CD4-positive, alpha-beta T cell treated with Interleukin-2 at 100 ng/mL for 4 hours (primary cell): ENCODE data around the gene PLXDC1.

ENCODE experiments used
- DNase-seq: peaks from one replicate; pipeline ENCODE4 v3.0.0-alpha.2; 2020; ENCODE audit warnings: low spot score

PLXDC1 gene

GRCh38 chr17:39096508-39097149 is 54.8 kb downstream of the PLXDC1 start:
- DNase-seq = peak; percentile 50

GRCh38 chr17:39095309-39095686 is 56.1 kb downstream of the PLXDC1 start:
- no peak for DNase-seq

GRCh38 chr17:39094607-39095308 is 56.7 kb downstream of the PLXDC1 start:
- peak; percentile 40 for DNase-seq

- no peak for DNase-seq
These were observed 58.7 kb downstream of the PLXDC1 start for GRCh38 chr17:39092692-39093230.

GRCh38 chr17:39090908-39091665 is 60.4 kb downstream of the PLXDC1 start:
- DNase-seq = no peak

GRCh38 chr17:39090400-39090799 is 61.0 kb downstream of the PLXDC1 start:
- no peak for DNase-seq

GRCh38 chr17:39084558-39084957 is 66.9 kb downstream of the PLXDC1 start:
- DNase-seq = no peak

GRCh38 chr17:39083270-39083669 is 68.2 kb downstream of the PLXDC1 start:
- DNase-seq = no peak

- DNase-seq = no peak
These were observed 69.0 kb downstream of the PLXDC1 start for GRCh38 chr17:39082482-39082881.

- DNase-seq = no peak
These were observed 69.6 kb downstream of the PLXDC1 start for GRCh38 chr17:39081851-39082250.

- DNase-seq = no peak
These were observed 70.9 kb downstream of the PLXDC1 start for GRCh38 chr17:39080421-39081078.

- DNase-seq = no peak
These were observed 71.6 kb downstream of the PLXDC1 start for GRCh38 chr17:39079836-39080235.

- no peak for DNase-seq
These were observed 73.6 kb downstream of the PLXDC1 start for GRCh38 chr17:39077866-39078265.

GRCh38 chr17:39077252-39077651 is 74.2 kb downstream of the PLXDC1 start:
- no peak for DNase-seq

GRCh38 chr17:39074676-39075075 is 76.8 kb downstream of the PLXDC1 start:
- no peak for DNase-seq

GRCh38 chr17:39073916-39074315 is 77.5 kb downstream of the PLXDC1 start:
- no peak for DNase-seq

- DNase-seq = no peak
These were observed 78.1 kb downstream of the PLXDC1 start for GRCh38 chr17:39073353-39073752.

- no peak for DNase-seq
These were observed 79.9 kb downstream of the PLXDC1 start for GRCh38 chr17:39071573-39071972.

- DNase-seq = peak; percentile 48
These were observed 82.2 kb downstream of the PLXDC1 start for GRCh38 chr17:39069114-39069756.

- DNase-seq = no peak
These were observed 86.6 kb downstream of the PLXDC1 start for GRCh38 chr17:39064819-39065218.

- DNase-seq = no peak
These were observed 87.1 kb downstream of the PLXDC1 start for GRCh38 chr17:39064374-39064773.

GRCh38 chr17:39063681-39064069 is 87.8 kb downstream of the PLXDC1 start:
- DNase-seq = no peak
